Measurements from ENCODE around the gene PEPD. TPM values are rescaled to one million over a fixed set of nuclear protein-coding genes. Genes with fewer than 3 reads are reported as not detected.

Gene PEPD
- total and polyA plus RNA-seq, 2 donors (not counting 3 experiments of a cell fraction or from before 2014, with no cell fraction given), result 73.7 to 126 TPM

DNA sequence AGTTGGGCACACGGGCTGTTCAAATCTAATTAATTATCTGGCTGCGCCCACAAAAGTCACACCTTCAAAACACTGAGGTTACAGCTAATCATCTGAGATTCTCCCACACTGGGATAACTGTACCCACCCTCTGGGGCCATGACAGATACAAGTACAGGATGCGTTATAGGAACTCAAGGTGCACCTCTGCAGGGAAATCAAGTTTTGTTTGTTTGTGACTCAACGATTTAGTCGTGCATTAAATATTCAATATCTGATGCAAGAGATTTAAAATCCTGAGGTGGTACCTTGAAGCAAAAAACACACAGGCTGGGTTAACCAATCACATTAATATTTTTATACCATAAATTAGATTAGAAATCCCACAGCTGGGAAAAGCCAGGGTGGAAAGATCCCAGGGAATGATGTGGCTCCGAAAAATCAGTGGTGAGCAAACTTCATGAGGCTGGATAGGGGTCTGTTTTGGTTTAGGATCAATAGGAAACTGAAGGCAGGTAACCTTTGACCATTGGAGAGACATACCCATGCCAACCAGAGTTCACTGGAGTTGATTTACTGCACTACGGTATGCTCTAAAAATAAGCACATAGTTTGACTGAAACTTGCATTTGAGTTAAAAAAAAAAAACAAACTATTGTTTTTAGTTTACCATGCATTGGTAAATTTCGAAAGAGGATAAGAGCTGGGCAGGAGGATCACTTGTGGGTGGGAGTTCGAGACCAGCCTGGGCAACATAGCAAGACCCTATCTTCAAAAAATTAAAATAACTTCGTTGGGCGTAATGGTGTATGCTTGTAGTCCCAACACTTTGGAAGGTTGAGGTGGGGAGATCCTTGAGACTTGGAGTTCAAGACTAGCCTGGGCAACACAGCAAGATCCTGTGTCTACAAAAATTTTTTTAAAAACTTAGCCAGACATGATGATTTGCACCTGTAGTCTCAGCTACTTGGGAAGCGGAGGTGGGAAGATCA is 172.0 kb downstream of the PEPD start:
- Histone ChIP-seq H4K20me1 (replicated peaks; ENCODE audit: control insufficient read depth, extremely low read depth, insufficient read depth, low read length) (no peaks in the 10 kb centered on the region), H3K36me3 (ENCODE audit: control insufficient read depth in 2 of 2, extremely low read depth in 1 of 2, insufficient read depth in 2 of 2, low read length in 2 of 2) (no peaks in the 10 kb centered on the region), H3K9me3 (replicated peaks; ENCODE audit: control insufficient read depth, insufficient read depth, low read length) (no peaks in the 10 kb centered on the region), H3K27me3 (ENCODE audit: control insufficient read depth in 2 of 2, insufficient read depth in 2 of 2, low read length in 2 of 2) (peaks cover 0 to 3% of the 10 kb centered on the region in 2 experiments), H3K4me2 (ENCODE audit: insufficient read depth, low read length) (no peak overlapping the region), H3K27ac (ENCODE audit: insufficient read depth, low read depth, low read length) (no peak overlapping the region), H2AFZ (ENCODE audit: low read depth, low read length) (no peak overlapping the region), H3K4me3 (replicated peaks in 1 of 3; ENCODE audit: insufficient read depth in 1 of 3, low read depth in 1 of 3, low read length in 3 of 3) (no peak overlapping the region), H3K4me1 (ENCODE audit: control insufficient read depth, extremely low read depth, insufficient read depth, low read length) (no peaks in the 10 kb centered on the region), H3K9me1 (replicated peaks; ENCODE audit: control insufficient read depth, extremely low read depth, insufficient read depth, low read length) (no peaks in the 10 kb centered on the region), H3K79me2 (ENCODE audit: control insufficient read depth, insufficient read depth, low read length) (no peaks in the 10 kb centered on the region), H3K9ac (replicated peaks; ENCODE audit: extremely low read depth, insufficient read depth, low read length) (no peak overlapping the region)
- TF ChIP-seq, protein P1, sequence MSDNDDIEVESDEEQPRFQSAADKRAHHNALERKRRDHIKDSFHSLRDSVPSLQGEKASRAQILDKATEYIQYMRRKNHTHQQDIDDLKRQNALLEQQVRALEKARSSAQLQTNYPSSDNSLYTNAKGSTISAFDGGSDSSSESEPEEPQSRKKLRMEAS (IDR thresholded peaks at IDR 0.05; ENCODE audit: insufficient read depth, insufficient read length), result no peak
- no peak for TF ChIP-seq FOS (IDR thresholded peaks at IDR 0.05; ENCODE audit: borderline replicate concordance, insufficient read depth, low read length)
- TF ChIP-seq POLR2A (IDR thresholded peaks at IDR 0.05; ENCODE audit: low read depth, low read length), result no peak
- no peak for TF ChIP-seq GATA2 (IDR thresholded peaks at IDR 0.05; ENCODE audit: insufficient read depth, insufficient read length, low read depth, low read length)
- no peak for TF ChIP-seq POLR2AphosphoS5 (IDR thresholded peaks at IDR 0.05; ENCODE audit: insufficient read depth, low read depth, low read length)
- TF ChIP-seq, protein P2, sequence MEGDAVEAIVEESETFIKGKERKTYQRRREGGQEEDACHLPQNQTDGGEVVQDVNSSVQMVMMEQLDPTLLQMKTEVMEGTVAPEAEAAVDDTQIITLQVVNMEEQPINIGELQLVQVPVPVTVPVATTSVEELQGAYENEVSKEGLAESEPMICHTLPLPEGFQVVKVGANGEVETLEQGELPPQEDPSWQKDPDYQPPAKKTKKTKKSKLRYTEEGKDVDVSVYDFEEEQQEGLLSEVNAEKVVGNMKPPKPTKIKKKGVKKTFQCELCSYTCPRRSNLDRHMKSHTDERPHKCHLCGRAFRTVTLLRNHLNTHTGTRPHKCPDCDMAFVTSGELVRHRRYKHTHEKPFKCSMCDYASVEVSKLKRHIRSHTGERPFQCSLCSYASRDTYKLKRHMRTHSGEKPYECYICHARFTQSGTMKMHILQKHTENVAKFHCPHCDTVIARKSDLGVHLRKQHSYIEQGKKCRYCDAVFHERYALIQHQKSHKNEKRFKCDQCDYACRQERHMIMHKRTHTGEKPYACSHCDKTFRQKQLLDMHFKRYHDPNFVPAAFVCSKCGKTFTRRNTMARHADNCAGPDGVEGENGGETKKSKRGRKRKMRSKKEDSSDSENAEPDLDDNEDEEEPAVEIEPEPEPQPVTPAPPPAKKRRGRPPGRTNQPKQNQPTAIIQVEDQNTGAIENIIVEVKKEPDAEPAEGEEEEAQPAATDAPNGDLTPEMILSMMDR (IDR thresholded peaks at IDR 0.05; ENCODE audit: extremely low read depth in 1 of 2, insufficient read depth in 1 of 2, low read depth in 1 of 2, low read length in 2 of 2), result no peak
- no peak for TF ChIP-seq JUN (IDR thresholded peaks at IDR 0.05; ENCODE audit: borderline replicate concordance, insufficient read depth, insufficient read length, low read depth)
- TF ChIP-seq EZH2 (IDR thresholded peaks at IDR 0.05; ENCODE audit: borderline replicate concordance, low read depth, low read length, severe bottlenecking), result no peak
- no peak for TF ChIP-seq MYC (IDR thresholded peaks at IDR 0.05; ENCODE audit: low read depth, low read length)
- DNase-seq (ENCODE audit: low read depth, low spot score), result no peak
- BruUV-seq (replicated peaks), result no TSS peak
- intact Hi-C loops (cut with micrococcal nuclease) (no loop called here), dilution Hi-C loops (cut with MboI; ENCODE audit: extremely low pct_ligation_motif_present, low sequenced_read_pairs) (no loop called here)
- ChIA-PET CTCF (no interaction called here), POLR2A (no interaction called here)
- FAIRE-seq, result no peak
